Measurements from ENCODE around the gene ABLIM3.

ABLIM3 gene

GRCh38 chr5:149309354-149309753, 168.1 kb downstream of the ABLIM3 start:
- DNase-seq (ENCODE audit: low read depth in 2 of 2): no peak

All from activated CD4-positive, alpha-beta T cell treated with anti-CD3 and anti-CD28 coated beads for 24 hours (primary cell).